Esophagus muscularis mucosa (tissue), 4 donors: ENCODE measurements around the gene KIF16B. TPM values are rescaled to one million over a fixed set of nuclear protein-coding genes. Genes with fewer than 3 reads are reported as not detected.

Experiments
- DNase-seq: peaks from one replicate; pipeline ENCODE4 v3.0.0-alpha.2; 2017; ENCODE audit errors: extremely low spot score
- H3K27ac ChIP-seq, 4 donors: fragments of 200-600 bp; sonication (generic); replicated peaks in 1 of 4; 1 replicate in 3 of 4; 2 replicates in 1 of 4; pipeline ENCODE4 v1.5.1; 2016 to 2019; ENCODE audit warnings: mild to moderate bottlenecking in 1 of 4
- H3K27me3 ChIP-seq, 4 donors: fragments of 200-600 bp; sonication (generic); one replicate each; pipeline versions ENCODE4 v1.5.1 to v1.6.0; 2016 to 2019
- H3K36me3 ChIP-seq, 4 donors: fragments of 200-600 bp; sonication (generic); one replicate each; pipeline ENCODE4 v1.5.1; 2016 to 2019
- H3K4me1 ChIP-seq, 4 donors: fragments of 200-600 bp; sonication (generic); one replicate each; pipeline ENCODE4 v1.5.1; 2016 to 2019
- H3K4me3 ChIP-seq, 4 donors: fragments of 200-600 bp; sonication (generic); 1 replicate in 2 of 4; 2 replicates in 2 of 4; pipeline ENCODE4 v1.5.1; 2016 to 2019; ENCODE audit warnings: mild to moderate bottlenecking in 4 of 4, moderate library complexity in 1 of 4
- H3K9me3 ChIP-seq, 4 donors: fragments of 200-600 bp; sonication (generic); 1 replicate in 3 of 4; 2 replicates in 1 of 4; pipeline ENCODE4 v1.5.1; 2016 to 2019
- EP300 ChIP-seq: sonication (generic); formaldehyde crosslinking; IDR thresholded peaks from one replicate; pipeline ENCODE4 v1.6.1; 2017; ENCODE audit warnings: antibody characterized with exemption
- POLR2A ChIP-seq: fragments of 450-650 bp; IDR thresholded peaks from one replicate; pipeline ENCODE4 v1.6.1; 2017; ENCODE audit warnings: antibody characterized with exemption, moderate library complexity, mild to moderate bottlenecking, low read depth
- POLR2AphosphoS5 ChIP-seq, 2 donors: sonication (generic); formaldehyde crosslinking; IDR thresholded peaks; one replicate each; pipeline ENCODE4 v1.6.1; 2017; ENCODE audit warnings: antibody characterized with exemption in 2 of 2
- WGBS: methylation state at CpG from one replicate; pipeline ENCODE4 v1.1.5; 2018; 5-methylcytosine and 5-hydroxymethylcytosine counted together
- intact Hi-C: fragments of 100-400 bp; cut with DNase I; formaldehyde crosslinking; loops from one replicate; pipeline ENCODE4 v1.15.1; 2023
- total RNA-seq, 4 donors: library from RNA; depleted of rRNA; stranded (reverse); fragments of >200 nt; gene quantifications; one replicate each; pipeline versions ENCODE4 v1.1.0 to v1.2.1, GENCODE V29; 2016
- TF ChIP-seq, protein P1 (sequence below), 3 experiments: fragments of 200-600 bp in 2 of 3; fragments of 450-650 bp in 1 of 3; sonication (generic) in 2 of 3; IDR thresholded peaks; one replicate each; pipeline ENCODE4 v1.5.1; 2017 to 2019; ENCODE audit warnings: antibody characterized with exemption in 3 of 3, mild to moderate bottlenecking in 2 of 3, moderate library complexity in 1 of 3

Gene KIF16B
- total RNA-seq, 4 donors from 2014 or later: 15.4 to 21.1 (median 19.3) TPM

DNA sequence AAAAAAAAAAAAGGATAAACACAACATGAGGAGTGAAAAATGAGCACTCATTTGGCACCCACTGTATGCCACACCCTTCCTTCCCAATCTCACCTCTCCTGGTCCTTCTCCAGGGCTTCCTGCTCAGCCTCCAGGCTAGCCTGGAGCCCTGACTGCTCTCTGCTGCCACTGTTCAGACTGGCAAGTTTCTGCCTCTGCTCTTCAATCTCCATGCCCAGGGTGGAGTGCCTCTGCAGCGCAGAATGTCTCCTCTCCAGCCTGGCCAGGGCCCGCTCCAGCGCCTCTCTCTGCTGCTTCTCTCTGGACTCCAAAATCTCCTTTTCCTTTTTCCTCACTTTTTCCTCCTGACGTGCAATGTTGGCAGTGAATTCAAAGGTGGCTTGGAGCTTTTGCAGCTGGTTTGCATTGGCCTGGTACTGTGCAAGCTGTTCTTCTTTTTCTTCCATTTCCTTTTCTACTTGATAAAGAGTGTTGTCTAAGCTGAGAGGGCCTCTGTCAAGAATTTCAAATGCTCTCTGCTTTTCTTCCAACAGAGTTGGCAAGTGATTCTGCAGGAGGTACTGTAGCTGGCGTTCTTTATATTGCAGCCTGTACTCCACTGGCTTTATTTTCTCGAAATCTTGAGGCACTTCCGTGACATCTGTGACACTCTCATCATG, 194.4 kb downstream of the KIF16B start:
- intact Hi-C loops: no loop called here
- WGBS: 87% methylated on average over 7 of the region's 7 CpGs
- TF ChIP-seq EP300: no peak
- no peak for TF ChIP-seq POLR2A
- TF ChIP-seq POLR2AphosphoS5 (IDR thresholded peaks at IDR 0.05): no peak
- TF ChIP-seq, protein P1, sequence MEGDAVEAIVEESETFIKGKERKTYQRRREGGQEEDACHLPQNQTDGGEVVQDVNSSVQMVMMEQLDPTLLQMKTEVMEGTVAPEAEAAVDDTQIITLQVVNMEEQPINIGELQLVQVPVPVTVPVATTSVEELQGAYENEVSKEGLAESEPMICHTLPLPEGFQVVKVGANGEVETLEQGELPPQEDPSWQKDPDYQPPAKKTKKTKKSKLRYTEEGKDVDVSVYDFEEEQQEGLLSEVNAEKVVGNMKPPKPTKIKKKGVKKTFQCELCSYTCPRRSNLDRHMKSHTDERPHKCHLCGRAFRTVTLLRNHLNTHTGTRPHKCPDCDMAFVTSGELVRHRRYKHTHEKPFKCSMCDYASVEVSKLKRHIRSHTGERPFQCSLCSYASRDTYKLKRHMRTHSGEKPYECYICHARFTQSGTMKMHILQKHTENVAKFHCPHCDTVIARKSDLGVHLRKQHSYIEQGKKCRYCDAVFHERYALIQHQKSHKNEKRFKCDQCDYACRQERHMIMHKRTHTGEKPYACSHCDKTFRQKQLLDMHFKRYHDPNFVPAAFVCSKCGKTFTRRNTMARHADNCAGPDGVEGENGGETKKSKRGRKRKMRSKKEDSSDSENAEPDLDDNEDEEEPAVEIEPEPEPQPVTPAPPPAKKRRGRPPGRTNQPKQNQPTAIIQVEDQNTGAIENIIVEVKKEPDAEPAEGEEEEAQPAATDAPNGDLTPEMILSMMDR (IDR thresholded peaks at IDR 0.05): no peak
- H3K9me3 ChIP-seq: no peaks in the 10 kb centered on the region
- H3K4me1 ChIP-seq: no peaks in the 10 kb centered on the region
- no peak overlapping the region for H3K4me3 ChIP-seq
- no peak for DNase-seq
- H3K36me3 ChIP-seq: peaks cover 3 to 58% (median 46%) of the 10 kb centered on the region in 4 donors
- H3K27ac ChIP-seq: no peak overlapping the region
- no peaks in the 10 kb centered on the region for H3K27me3 ChIP-seq

DNA sequence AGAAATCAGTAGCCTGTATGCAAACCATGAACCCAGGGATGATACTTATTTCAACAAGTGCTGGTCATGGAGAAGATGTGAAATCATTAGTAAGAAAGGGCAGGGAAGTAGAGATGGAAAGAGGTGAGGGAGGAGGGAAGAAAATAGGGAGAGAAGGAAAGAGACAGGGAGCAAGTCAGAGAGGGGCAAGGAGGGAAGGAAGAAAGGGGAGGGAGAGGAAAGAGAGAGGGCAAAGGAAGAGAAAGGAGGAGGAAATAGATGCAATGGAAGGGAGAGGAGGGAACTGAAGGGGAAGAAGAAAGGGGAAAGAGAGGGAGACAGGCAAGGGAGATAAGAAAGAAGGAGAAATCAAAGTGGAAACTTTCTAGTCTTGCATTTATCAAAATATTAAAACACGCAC, 195.1 kb downstream of the KIF16B start:
- 100% methylated on average over 1 of the region's 1 CpG for WGBS
- Histone ChIP-seq H3K9me3 (no peaks in the 10 kb centered on the region), H3K36me3 (peaks cover 4 to 65% (median 48%) of the 10 kb centered on the region in 4 donors), H3K4me3 (no peak overlapping the region), H3K4me1 (no peaks in the 10 kb centered on the region), H3K27ac (no peak overlapping the region), H3K27me3 (no peaks in the 10 kb centered on the region)
- TF ChIP-seq EP300 (no peak), POLR2A (no peak), POLR2AphosphoS5 (IDR thresholded peaks at IDR 0.05) (no peak)
- TF ChIP-seq, protein P1 (IDR thresholded peaks at IDR 0.05): no peak
- intact Hi-C loops: no loop called here
- no peak for DNase-seq

DNA sequence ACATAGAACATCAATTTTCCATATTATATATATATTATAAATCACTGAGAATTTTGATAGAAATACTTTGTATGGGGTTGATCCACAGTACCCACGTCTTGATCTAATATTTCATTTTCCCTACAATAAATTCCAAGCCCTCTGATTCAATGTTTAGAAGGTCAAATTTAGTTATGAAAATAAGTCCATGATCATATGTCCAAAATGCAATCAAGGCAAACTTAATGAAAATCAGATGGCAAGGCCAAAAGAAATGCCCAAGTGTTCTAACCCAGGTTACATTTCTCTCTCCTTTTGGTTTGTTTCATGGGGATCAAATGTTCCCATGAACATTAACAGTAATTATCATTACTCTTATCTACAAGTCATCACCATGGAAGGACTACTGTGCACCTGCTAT, 203.8 kb downstream of the KIF16B start:
- Histone ChIP-seq H3K4me1 (peaks cover 0 to 14% (median 9%) of the 10 kb centered on the region in 4 donors), H3K36me3 (peaks cover 10 to 74% (median 25%) of the 10 kb centered on the region in 4 donors), H3K9me3 (no peaks in the 10 kb centered on the region), H3K4me3 (no peak overlapping the region), H3K27ac (no peak overlapping the region), H3K27me3 (no peaks in the 10 kb centered on the region)
- WGBS: 87% methylated on average over 1 of the region's 1 CpG
- intact Hi-C loops: no loop called here
- DNase-seq: peak; percentile 39
- no peak for TF ChIP-seq POLR2AphosphoS5 (IDR thresholded peaks at IDR 0.05)
- no peak for TF ChIP-seq EP300
- TF ChIP-seq, protein P1 (IDR thresholded peaks at IDR 0.05): no peak
- TF ChIP-seq POLR2A: no peak

DNA sequence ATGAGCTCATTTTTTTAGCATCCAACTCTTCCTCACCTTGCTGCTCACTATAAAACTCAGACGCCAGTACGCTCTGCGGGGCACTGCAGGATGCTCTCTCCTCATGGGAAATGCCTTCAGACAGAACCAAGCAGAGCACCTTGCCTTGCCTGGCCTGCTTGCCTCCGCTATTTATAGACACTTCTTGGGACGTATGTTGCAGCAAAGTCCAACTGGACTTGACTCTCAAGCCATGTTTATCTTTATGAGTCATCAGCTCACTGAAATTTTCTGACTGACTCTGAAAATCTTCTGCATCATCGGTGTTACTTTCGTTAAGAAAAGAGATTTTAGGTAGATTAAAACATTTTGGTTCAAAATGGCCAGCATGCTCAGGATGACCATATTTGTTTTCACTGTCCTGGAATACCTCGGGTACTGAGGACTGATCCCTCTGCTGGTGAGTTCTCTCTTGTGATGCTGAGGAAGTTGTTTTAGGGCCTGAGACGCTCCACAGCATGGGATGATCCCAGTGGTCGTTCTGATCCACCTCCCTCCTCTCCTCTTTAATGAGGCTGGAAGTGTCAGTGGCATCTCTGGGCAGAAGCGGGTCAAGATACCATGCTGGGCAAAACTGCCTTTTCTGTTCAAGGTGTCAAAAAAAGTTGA, 204.5 kb downstream of the KIF16B start:
- H3K27me3 ChIP-seq: no peaks in the 10 kb centered on the region
- no peaks in the 10 kb centered on the region for H3K9me3 ChIP-seq
- H3K4me1 ChIP-seq: peaks cover 0 to 17% (median 13%) of the 10 kb centered on the region in 4 donors
- H3K36me3 ChIP-seq: peaks cover 4 to 67% (median 20%) of the 10 kb centered on the region in 4 donors
- 58% methylated on average over 11 of the region's 11 CpGs for WGBS
- peak; percentile 60 for DNase-seq
- peak in 1 of 2 donors; percentile 22 for TF ChIP-seq POLR2AphosphoS5 (IDR thresholded peaks at IDR 0.05)
- TF ChIP-seq, protein P1 (IDR thresholded peaks at IDR 0.05): no peak
- no peak for TF ChIP-seq POLR2A
- H3K4me3 ChIP-seq: no peak overlapping the region
- intact Hi-C loops: no loop called here
- H3K27ac ChIP-seq: peak overlapping the region in 1 of 4 donors; percentile 1
